ENCODE measurements around the gene DIP2C.

- no peak for TF ChIP-seq ATF2 (CRISPR knock-in tag; IDR thresholded peaks at IDR 0.05; ENCODE audit: borderline replicate concordance, low read depth)
- no peak for TF ChIP-seq SMAD3 (CRISPR knock-in tag; IDR thresholded peaks at IDR 0.05; ENCODE audit: borderline replicate concordance)
- no peak for TF ChIP-seq JUN (CRISPR knock-in tag; IDR thresholded peaks at IDR 0.05)
- TF ChIP-seq GTF2I (CRISPR knock-in tag; conservative IDR thresholded peaks at IDR 0.05) = no peak
- no peak for TF ChIP-seq ETV6 (CRISPR knock-in tag; IDR thresholded peaks at IDR 0.05)
- no peak for TF ChIP-seq CTCF (IDR thresholded peaks at IDR 0.05)
- TF ChIP-seq GABPB1 (CRISPR knock-in tag; IDR thresholded peaks at IDR 0.05) = no peak
- TF ChIP-seq ZNF671 (CRISPR knock-in tag; IDR thresholded peaks at IDR 0.05) = no peak
- TF ChIP-seq NR1H2 (CRISPR knock-in tag; IDR thresholded peaks at IDR 0.05) = no peak
These were observed 209.0 kb downstream of the DIP2C start for GRCh38 chr10:480498-480927.

Data from WTC11 (cell line).